Ovary (tissue), 9 donors: ENCODE data around the gene STAB1. TPM values are rescaled to one million over a fixed set of nuclear protein-coding genes. Genes with fewer than 3 reads are reported as not detected.

Experiments used
- DNase-seq, 5 donors: peaks; one replicate each; pipeline ENCODE4 v3.0.0-alpha.2; 2019 to 2020
- H3K27ac ChIP-seq, 2 donors: fragments of 200-600 bp; one replicate each; pipeline versions ENCODE4 v1.5.1 to v1.8.0; 2019 to 2022
- H3K27me3 ChIP-seq: fragments of 200-600 bp; one replicate; pipeline ENCODE4 v1.8.0; 2022
- H3K36me3 ChIP-seq: fragments of 200-600 bp; sonication (generic); one replicate; pipeline ENCODE4 v1.5.1; 2019
- H3K4me1 ChIP-seq: one replicate; pipeline ENCODE4 v1.8.1; 2013; ENCODE audit warnings: mild to moderate bottlenecking, moderate library complexity; ENCODE audit not compliant: insufficient read depth
- H3K4me3 ChIP-seq: fragments of 200-600 bp; sonication (generic); one replicate; pipeline ENCODE4 v1.5.1; 2017
- H3K9me3 ChIP-seq, 2 donors: fragments of 200-600 bp in 1 of 2; sonication (generic) in 1 of 2; one replicate each; pipeline versions ENCODE4 v1.5.1 to v1.8.1; 2013 to 2019; ENCODE audit warnings: mild to moderate bottlenecking in 1 of 2, moderate library complexity in 1 of 2
- EP300 ChIP-seq: sonication (generic); formaldehyde crosslinking; IDR thresholded peaks from one replicate; pipeline ENCODE4 v1.6.1; 2017; ENCODE audit warnings: antibody characterized with exemption
- POLR2A ChIP-seq: fragments of 450-650 bp; IDR thresholded peaks from one replicate; pipeline ENCODE4 v1.6.1; 2017; ENCODE audit warnings: antibody characterized with exemption, mild to moderate bottlenecking, moderate library complexity
- WGBS, 3 donors: extraction: QIAGEN DNeasy Blood & Tissue Kit in 1 of 3; methylation state at CpG; one replicate each; pipeline versions ENCODE4 v1.1.5 to v1.1.7; 2013 to 2017; 5-methylcytosine and 5-hydroxymethylcytosine counted together
- intact Hi-C, 4 donors: fragments of 100-400 bp; cut with DNase I; formaldehyde crosslinking; loops; one replicate each; pipeline versions ENCODE4 v1.11.0 to v1.15.1; 2022 to 2023
- polyA plus RNA-seq, 2 donors: library from polyadenylated mRNA; stranded (reverse); fragments of 200-250 nt in 1 of 2; fragments of 350-450 nt in 1 of 2; fragmentation: Illumina TruSeq in 1 of 2; extraction: RNeasy Lipid Tissue Mini Kit (QIAGEN cat#74804) in 1 of 2; gene quantifications; one replicate each; pipeline ENCODE4 v1.2.3, GENCODE V29; 2013 to 2014
- total RNA-seq, 7 donors: library from RNA; depleted of rRNA in 2 of 7; stranded (reverse); fragments of >200 nt in 2 of 7; fragmentation: NEBNext Ultra II Directional in 3 of 7; extraction: Animal tissue kit (Norgen Biotek cat#: 25700) in 3 of 7; gene quantifications; one replicate each; pipeline versions ENCODE4 v1.1.0 to v1.2.4, GENCODE V29; 2016 to 2023
- TF ChIP-seq, protein P1 (sequence below), 3 donors: fragments of 450-650 bp in 2 of 3; fragments of 200-600 bp in 1 of 3; IDR thresholded peaks; one replicate each; pipeline versions ENCODE4 v1.5.1 to v1.8.0; 2016 to 2022; ENCODE audit warnings: antibody characterized with exemption in 3 of 3, mild to moderate bottlenecking in 1 of 3
- donor health status: DM: no; HTN: no; CAD: no; lungs with moderate emphysema.
- donor health status: DM: no; HTN: no; CAD: no.
- donor health status: Bipolar disorder and iron deficiency.
- donor health status: DM: yes; HTN: yes; CAD: no.
- donor health status: DM: no; HTN: no; CAD: no.
- donor health status: DM: yes; HTN: yes; CAD: no.

The STAB1 gene
- total and polyA plus RNA-seq, 9 donors, result 21.4 to 114 (median 47.5) TPM

DNA sequence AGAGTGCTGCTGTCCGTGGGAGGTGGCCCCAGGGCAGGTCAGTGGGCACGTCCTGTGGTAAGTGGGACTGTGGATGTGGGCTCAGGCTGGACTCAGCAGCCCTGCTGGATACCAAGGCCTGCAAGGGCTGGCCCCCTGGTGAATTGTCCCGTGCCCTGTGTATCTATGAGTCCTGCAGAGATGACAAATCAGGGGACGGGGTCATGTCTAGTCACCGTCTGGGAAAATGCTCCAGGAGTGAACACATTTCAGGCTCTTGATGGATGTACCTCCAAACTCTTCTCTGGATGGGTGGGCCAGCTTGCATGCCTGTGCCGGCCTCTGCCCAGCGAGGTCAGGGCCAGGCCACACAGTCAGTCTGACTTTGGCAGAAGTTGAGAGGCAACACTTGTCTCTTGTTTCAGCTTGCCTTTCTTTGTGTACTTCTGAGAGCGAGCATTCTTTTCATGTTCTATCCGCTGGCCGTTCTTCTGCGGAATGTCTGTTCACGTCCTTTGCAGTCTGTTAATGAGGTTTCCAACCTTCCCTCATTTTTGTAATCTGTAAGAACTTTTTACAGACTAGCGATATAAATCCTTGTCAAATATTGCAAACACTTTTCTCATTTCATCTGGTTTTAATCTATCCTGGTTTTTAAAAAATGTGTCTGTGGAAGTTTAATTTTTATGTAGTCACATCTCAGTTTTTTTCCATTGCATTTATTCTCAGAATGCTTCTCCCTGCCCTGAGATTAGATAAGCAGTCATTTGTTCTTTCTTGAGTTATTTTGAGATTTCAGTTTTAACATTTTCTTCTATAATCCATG lies 11.4 kb upstream of the STAB1 start:
- TF ChIP-seq EP300, result no peak
- TF ChIP-seq POLR2A, result no peak
- TF ChIP-seq, protein P1, sequence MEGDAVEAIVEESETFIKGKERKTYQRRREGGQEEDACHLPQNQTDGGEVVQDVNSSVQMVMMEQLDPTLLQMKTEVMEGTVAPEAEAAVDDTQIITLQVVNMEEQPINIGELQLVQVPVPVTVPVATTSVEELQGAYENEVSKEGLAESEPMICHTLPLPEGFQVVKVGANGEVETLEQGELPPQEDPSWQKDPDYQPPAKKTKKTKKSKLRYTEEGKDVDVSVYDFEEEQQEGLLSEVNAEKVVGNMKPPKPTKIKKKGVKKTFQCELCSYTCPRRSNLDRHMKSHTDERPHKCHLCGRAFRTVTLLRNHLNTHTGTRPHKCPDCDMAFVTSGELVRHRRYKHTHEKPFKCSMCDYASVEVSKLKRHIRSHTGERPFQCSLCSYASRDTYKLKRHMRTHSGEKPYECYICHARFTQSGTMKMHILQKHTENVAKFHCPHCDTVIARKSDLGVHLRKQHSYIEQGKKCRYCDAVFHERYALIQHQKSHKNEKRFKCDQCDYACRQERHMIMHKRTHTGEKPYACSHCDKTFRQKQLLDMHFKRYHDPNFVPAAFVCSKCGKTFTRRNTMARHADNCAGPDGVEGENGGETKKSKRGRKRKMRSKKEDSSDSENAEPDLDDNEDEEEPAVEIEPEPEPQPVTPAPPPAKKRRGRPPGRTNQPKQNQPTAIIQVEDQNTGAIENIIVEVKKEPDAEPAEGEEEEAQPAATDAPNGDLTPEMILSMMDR (IDR thresholded peaks at IDR 0.05), result no peak
- 19 to 21% (median 21%) methylated on average over 13 of the region's 13 CpGs for WGBS, 3 donors
- peaks cover 2% of the 10 kb centered on the region for H3K36me3 ChIP-seq
- intact Hi-C loops, result no loop called here
- H3K4me3 ChIP-seq, result no peak overlapping the region
- H3K27ac ChIP-seq, result peak overlapping the region in 1 of 2 donors; percentile 48
- no peaks in the 10 kb centered on the region for H3K27me3 ChIP-seq
- no peaks in the 10 kb centered on the region for H3K9me3 ChIP-seq
- DNase-seq, result peak in 2 of 5 donors; percentile 63 to 79
- H3K4me1 ChIP-seq, result peaks cover 31% of the 10 kb centered on the region

DNA sequence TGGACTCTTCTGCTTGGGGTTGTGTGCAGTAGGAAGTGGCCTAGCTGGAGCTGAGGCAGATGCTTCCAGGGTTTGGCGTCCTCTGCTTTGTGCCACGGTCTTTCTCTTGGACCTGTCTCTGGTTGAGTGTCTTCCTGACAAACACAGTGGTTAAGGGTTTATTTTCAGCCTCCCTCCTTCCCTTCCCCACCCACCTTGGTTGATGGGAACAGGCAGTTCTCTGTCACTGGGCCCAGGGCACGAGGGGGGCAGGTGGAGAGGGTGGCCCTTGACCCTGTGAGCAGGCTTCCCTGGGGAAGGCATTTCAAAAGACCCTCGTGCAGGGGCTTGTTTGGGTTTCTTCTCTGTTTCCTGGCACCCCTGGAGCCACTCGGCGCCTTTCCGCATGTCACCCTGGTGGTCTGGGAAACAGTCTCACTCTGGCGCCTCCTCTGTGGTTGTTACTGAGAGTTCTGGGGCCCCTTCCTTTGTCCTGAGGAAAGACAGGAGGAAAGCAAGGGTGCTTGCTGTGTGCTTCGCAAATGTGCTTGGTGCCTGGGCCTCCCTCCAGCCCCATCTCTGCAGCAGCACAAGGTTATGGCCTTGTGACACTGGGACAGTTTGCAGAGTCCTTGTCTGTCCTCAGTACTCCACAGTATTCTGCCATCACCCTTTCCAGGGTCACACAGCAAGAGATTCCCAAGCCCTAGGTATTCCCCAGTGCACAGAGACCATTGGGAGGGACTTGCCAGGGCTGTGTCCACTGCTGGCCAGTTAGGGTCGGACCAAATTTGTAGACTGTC lies 10.3 kb upstream of the STAB1 start:
- WGBS, 3 donors, result 57 to 63% (median 60%) methylated on average over 10 of the region's 10 CpGs
- Histone ChIP-seq H3K9me3 (no peaks in the 10 kb centered on the region), H3K4me3 (no peak overlapping the region), H3K27ac (peak overlapping the region in 1 of 2 donors; percentile 48), H3K4me1 (peaks cover 31% of the 10 kb centered on the region), H3K27me3 (no peaks in the 10 kb centered on the region), H3K36me3 (peaks cover 2% of the 10 kb centered on the region)
- intact Hi-C loops, result no loop called here
- DNase-seq, result no peak
- TF ChIP-seq, protein P1 (IDR thresholded peaks at IDR 0.05), result no peak
- TF ChIP-seq EP300 (no peak), POLR2A (no peak)

DNA sequence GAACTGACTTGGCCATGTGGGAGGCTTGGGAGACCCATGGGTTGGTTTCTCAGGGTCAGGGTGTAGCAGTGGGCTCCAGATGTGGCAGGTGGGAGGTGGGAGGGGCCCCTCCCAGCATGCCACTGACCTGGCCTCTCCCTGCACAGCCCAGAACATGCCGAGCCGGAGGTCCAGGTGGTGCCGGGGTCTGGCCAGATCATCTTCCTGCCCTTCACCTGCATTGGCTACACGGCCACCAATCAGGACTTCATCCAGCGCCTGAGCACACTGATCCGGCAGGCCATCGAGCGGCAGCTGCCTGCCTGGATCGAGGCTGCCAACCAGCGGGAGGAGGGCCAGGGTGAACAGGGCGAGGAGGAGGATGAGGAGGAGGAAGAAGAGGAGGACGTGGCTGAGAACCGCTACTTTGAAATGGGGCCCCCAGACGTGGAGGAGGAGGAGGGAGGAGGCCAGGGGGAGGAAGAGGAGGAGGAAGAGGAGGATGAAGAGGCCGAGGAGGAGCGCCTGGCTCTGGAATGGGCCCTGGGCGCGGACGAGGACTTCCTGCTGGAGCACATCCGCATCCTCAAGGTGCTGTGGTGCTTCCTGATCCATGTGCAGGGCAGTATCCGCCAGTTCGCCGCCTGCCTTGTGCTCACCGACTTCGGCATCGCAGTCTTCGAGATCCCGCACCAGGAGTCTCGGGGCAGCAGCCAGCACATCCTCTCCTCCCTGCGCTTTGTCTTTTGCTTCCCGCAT lies 7.9 kb upstream of the STAB1 start:
- Histone ChIP-seq H3K27me3 (no peaks in the 10 kb centered on the region), H3K36me3 (peaks cover 2% of the 10 kb centered on the region), H3K4me3 (no peak overlapping the region), H3K9me3 (no peaks in the 10 kb centered on the region), H3K4me1 (peaks cover 18% of the 10 kb centered on the region), H3K27ac (no peak overlapping the region)
- no peak for DNase-seq
- intact Hi-C loops, result no loop called here
- 89 to 93% (median 92%) methylated on average over 31 of the region's 31 CpGs for WGBS, 3 donors
- TF ChIP-seq EP300 (no peak), POLR2A (no peak)
- TF ChIP-seq, protein P1 (IDR thresholded peaks at IDR 0.05), result no peak
